HL-60 (cell line): ENCODE results near the gene SPATA1.

Source experiments
- GABPA ChIP-seq: IDR thresholded peaks from 2 replicates; pipeline ENCODE4 v1.6.1; 2012; ENCODE audit warnings: low read depth
- POLR2AphosphoS5 ChIP-seq: IDR thresholded peaks from 2 replicates; pipeline ENCODE4 v1.6.1; 2012; ENCODE audit warnings: low read depth
- SPI1 ChIP-seq: IDR thresholded peaks from 2 replicates; pipeline ENCODE4 v1.6.1; 2012; ENCODE audit warnings: low read depth, mild to moderate bottlenecking, borderline replicate concordance
- TF ChIP-seq, protein P1 (sequence below): IDR thresholded peaks from one replicate; pipeline ENCODE4 v1.5.1; 2011; ENCODE audit warnings: low read length, control low read depth, inconsistent platforms; ENCODE audit not compliant: insufficient read depth

DNA sequence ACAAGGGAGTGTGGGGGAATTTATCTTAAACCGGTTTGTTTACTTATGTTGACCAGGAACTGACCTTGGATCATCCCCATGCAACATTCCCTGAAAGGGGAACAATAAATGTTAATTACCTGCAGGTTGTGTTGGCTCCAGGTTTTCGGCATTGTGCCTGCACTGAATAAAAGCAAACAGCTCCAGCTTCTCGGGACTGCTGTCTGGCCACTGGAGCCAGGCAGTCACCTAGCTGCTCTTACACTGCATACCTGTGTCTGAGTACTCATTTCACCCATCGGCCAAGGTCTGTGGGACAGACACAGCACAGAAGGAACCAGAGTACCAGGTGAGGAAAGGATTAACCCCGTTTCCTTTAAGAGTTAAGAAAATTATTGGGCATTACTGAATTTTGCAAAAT, 100.8 kb downstream of the SPATA1 start:
- TF ChIP-seq, protein P1, sequence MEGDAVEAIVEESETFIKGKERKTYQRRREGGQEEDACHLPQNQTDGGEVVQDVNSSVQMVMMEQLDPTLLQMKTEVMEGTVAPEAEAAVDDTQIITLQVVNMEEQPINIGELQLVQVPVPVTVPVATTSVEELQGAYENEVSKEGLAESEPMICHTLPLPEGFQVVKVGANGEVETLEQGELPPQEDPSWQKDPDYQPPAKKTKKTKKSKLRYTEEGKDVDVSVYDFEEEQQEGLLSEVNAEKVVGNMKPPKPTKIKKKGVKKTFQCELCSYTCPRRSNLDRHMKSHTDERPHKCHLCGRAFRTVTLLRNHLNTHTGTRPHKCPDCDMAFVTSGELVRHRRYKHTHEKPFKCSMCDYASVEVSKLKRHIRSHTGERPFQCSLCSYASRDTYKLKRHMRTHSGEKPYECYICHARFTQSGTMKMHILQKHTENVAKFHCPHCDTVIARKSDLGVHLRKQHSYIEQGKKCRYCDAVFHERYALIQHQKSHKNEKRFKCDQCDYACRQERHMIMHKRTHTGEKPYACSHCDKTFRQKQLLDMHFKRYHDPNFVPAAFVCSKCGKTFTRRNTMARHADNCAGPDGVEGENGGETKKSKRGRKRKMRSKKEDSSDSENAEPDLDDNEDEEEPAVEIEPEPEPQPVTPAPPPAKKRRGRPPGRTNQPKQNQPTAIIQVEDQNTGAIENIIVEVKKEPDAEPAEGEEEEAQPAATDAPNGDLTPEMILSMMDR: no peak
- TF ChIP-seq POLR2AphosphoS5 (no peak), SPI1 (no peak), GABPA (no peak)
